IMR-90 (cell line): Measurements from ENCODE around the gene CAMK2G. TPM values are rescaled to one million over a fixed set of nuclear protein-coding genes. Genes with fewer than 3 reads are reported as not detected.

ENCODE experiments used
- ATAC-seq: fragments of 200-7000 bp; cut with Tn5 transposase; 2 replicates; pipeline ENCODE4 v1.9.1; 2020; ENCODE audit warnings: low read depth, mild to moderate bottlenecking, moderate library complexity
- BruUV-seq: library from RNA; stranded (reverse); fragments of 400-500 nt; replicated peaks from 2 replicates; lab custom pipeline; 2021; lab: Mats Ljungman, UMichigan
- CTCF ChIA-PET: fragments of 300-600 bp; formaldehyde crosslinking; extraction: SDS; loops from one replicate; lab custom pipeline; 2021; ENCODE audit warnings: antibody characterized with exemption; lab: Yijun Ruan, JAX
- POLR2A ChIA-PET: fragments of 300-600 bp; sonication (Branson Sonifier 250); formaldehyde crosslinking; loops from one replicate; lab custom pipeline; 2022; ENCODE audit warnings: antibody characterized with exemption; ENCODE audit not compliant: unreplicated experiment; lab: Charles Lee
- DNase-seq: peaks from one replicate; pipeline ENCODE4 v3.0.0; 2013
- H2AFZ ChIP-seq: replicated peaks from 2 replicates; pipeline ENCODE3; 2013; ENCODE audit warnings: low read length, mild to moderate bottlenecking; ENCODE audit not compliant: poor library complexity
- H2AK5ac ChIP-seq: 2 replicates; pipeline ENCODE4 v1.6.1; 2013; ENCODE audit warnings: low read depth, low read length, inconsistent platforms
- H2AK9ac ChIP-seq: replicated peaks from 2 replicates; pipeline ENCODE3; 2013; ENCODE audit warnings: mild to moderate bottlenecking, low read depth, low read length, moderate library complexity; ENCODE audit not compliant: poor library complexity
- H2BK120ac ChIP-seq: 2 replicates; pipeline ENCODE4 v1.6.1; 2013; ENCODE audit warnings: low read depth, low read length, inconsistent platforms
- H2BK15ac ChIP-seq: 3 replicates; pipeline ENCODE4 v1.6.1; 2013; ENCODE audit warnings: low read depth, low read length, inconsistent platforms
- H2BK20ac ChIP-seq: 2 replicates; pipeline ENCODE4 v1.6.1; 2013; ENCODE audit warnings: low read depth, mild to moderate bottlenecking, inconsistent platforms, low read length, moderate library complexity
- H2BK5ac ChIP-seq: 2 replicates; pipeline ENCODE4 v1.6.1; 2013; ENCODE audit warnings: mild to moderate bottlenecking, low read depth, low read length, inconsistent platforms; ENCODE audit not compliant: poor library complexity, severe bottlenecking
- H3K14ac ChIP-seq: replicated peaks from 2 replicates; pipeline ENCODE4 v1.6.1; 2013; ENCODE audit warnings: low read depth, low read length, inconsistent platforms
- H3K18ac ChIP-seq: 2 replicates; pipeline ENCODE4 v1.6.1; 2013; ENCODE audit warnings: low read depth, low read length, control low read depth
- H3K23ac ChIP-seq: 2 replicates; pipeline ENCODE4 v1.6.1; 2013; ENCODE audit warnings: low read depth, low read length, inconsistent platforms
- H3K27ac ChIP-seq: 2 replicates; pipeline ENCODE4 v1.5.1; 2013; ENCODE audit warnings: mild to moderate bottlenecking, control low read depth, low read length; ENCODE audit not compliant: insufficient read depth
- H3K27me3 ChIP-seq: 2 replicates; pipeline ENCODE4 v1.6.1; 2013; ENCODE audit warnings: low read length; ENCODE audit not compliant: control insufficient read depth, insufficient read depth
- H3K36me3 ChIP-seq: 2 replicates; pipeline ENCODE4 v1.6.1; 2013; ENCODE audit warnings: low read length, mixed read lengths; ENCODE audit not compliant: control insufficient read depth, insufficient read depth
- H3K4ac ChIP-seq: 2 replicates; pipeline ENCODE4 v1.6.1; 2013; ENCODE audit warnings: low read depth, low read length, inconsistent platforms
- H3K4me1 ChIP-seq: 2 replicates; pipeline ENCODE4 v1.6.1; 2013; ENCODE audit warnings: low read length, mixed read lengths; ENCODE audit not compliant: control insufficient read depth, insufficient read depth
- H3K4me2 ChIP-seq: 2 replicates; pipeline ENCODE4 v1.6.1; 2013; ENCODE audit warnings: low read depth, mild to moderate bottlenecking, control low read depth, low read length, moderate library complexity
- H3K4me3 ChIP-seq: 2 replicates; pipeline ENCODE4 v1.5.1; 2013; ENCODE audit warnings: low read depth, mild to moderate bottlenecking, control low read depth, low read length, moderate library complexity; ENCODE audit not compliant: insufficient read depth
- H3K56ac ChIP-seq: 2 replicates; pipeline ENCODE4 v1.6.1; 2013; ENCODE audit warnings: low read length, inconsistent platforms; ENCODE audit not compliant: insufficient read depth; ENCODE audit errors: extremely low read depth
- H3K79me1 ChIP-seq, 2 experiments: 2 replicates each; pipeline ENCODE4 v1.6.1; 2013; ENCODE audit warnings: low read length in 2 of 2, inconsistent platforms in 1 of 2, low read depth in 1 of 2
- H3K9ac ChIP-seq: 2 replicates; pipeline ENCODE4 v1.6.1; 2013; ENCODE audit warnings: low read depth, low read length, control low read depth
- H3K9me1 ChIP-seq: 2 replicates; pipeline ENCODE4 v1.6.1; 2013; ENCODE audit warnings: low read length, inconsistent platforms; ENCODE audit not compliant: insufficient read depth
- H3K9me3 ChIP-seq: 2 replicates; pipeline ENCODE4 v1.6.1; 2013; ENCODE audit warnings: low read length; ENCODE audit not compliant: control insufficient read depth, insufficient read depth
- H4K20me1 ChIP-seq: 2 replicates; pipeline ENCODE4 v1.6.1; 2013; ENCODE audit warnings: low read length, inconsistent platforms; ENCODE audit not compliant: insufficient read depth
- H4K5ac ChIP-seq: 2 replicates; pipeline ENCODE4 v1.6.1; 2013; ENCODE audit warnings: mild to moderate bottlenecking, low read depth, low read length, control low read depth
- H4K8ac ChIP-seq, 2 experiments: 2 replicates each; pipeline ENCODE4 v1.6.1; 2013; ENCODE audit warnings: low read depth in 2 of 2, low read length in 2 of 2, control low read depth in 1 of 2, inconsistent platforms in 1 of 2
- H4K91ac ChIP-seq: 2 replicates; pipeline ENCODE4 v1.6.1; 2013; ENCODE audit warnings: low read depth, low read length, inconsistent platforms; ENCODE audit not compliant: insufficient read depth
- FOS ChIP-seq: fragments of 150-350 bp; IDR thresholded peaks from 2 replicates; pipeline ENCODE4 v1.6.1; 2016; ENCODE audit warnings: low read depth, low read length
- RAD21 ChIP-seq: IDR thresholded peaks from 2 replicates; pipeline ENCODE4 v1.6.1; 2012; ENCODE audit warnings: low read length, improper control_type of control experiment
- WGBS, 2 experiments: methylation state at CpG; one replicate each; pipeline versions ENCODE4 v1.1.5 to v1.1.7; 2013; ENCODE audit warnings: missing lambda C conversion rate in 2 of 2; ENCODE audit not compliant: insufficient read length in 1 of 2; ENCODE audit errors: extremely low coverage in 2 of 2; 5-methylcytosine and 5-hydroxymethylcytosine counted together
- dilution Hi-C: fragments of 300-500 bp; cut with HindIII; formaldehyde crosslinking; loops from one replicate; pipeline ENCODE4 v1.14.3; 2018; ENCODE audit warnings: low sequenced_read_pairs; ENCODE audit not compliant: unreplicated experiment
- in situ Hi-C: fragments of 300-500 bp; cut with MboI; formaldehyde crosslinking; loops from 3 replicates; pipeline ENCODE4 v1.14.3; 2019; ENCODE audit warnings: low sequenced_read_pairs, inconsistent platforms, mixed read lengths
- intact Hi-C: fragments of 100-400 bp; cut with micrococcal nuclease; formaldehyde crosslinking; loops from 2 replicates; pipeline ENCODE4 v1.10.0; 2022
- polyA plus RNA-seq, 3 experiments: library from polyadenylated mRNA; depleted of rRNA; stranded (reverse); fragments of >200 nt; gene quantifications; 2 replicates each; pipeline ENCODE4 v1.2.3, GENCODE V29; 2012; ENCODE audit warnings: low replicate concordance in 1 of 3
- total RNA-seq: library from RNA; depleted of rRNA; stranded (reverse); fragments of >200 nt; gene quantifications from 2 replicates; pipeline ENCODE4 v1.2.3, GENCODE V29; 2012

Gene CAMK2G
- total and polyA plus RNA-seq, 2 of the 4 experiments (the other 2 are of a cell fraction), result 20.4 to 25.4 TPM

DNA sequence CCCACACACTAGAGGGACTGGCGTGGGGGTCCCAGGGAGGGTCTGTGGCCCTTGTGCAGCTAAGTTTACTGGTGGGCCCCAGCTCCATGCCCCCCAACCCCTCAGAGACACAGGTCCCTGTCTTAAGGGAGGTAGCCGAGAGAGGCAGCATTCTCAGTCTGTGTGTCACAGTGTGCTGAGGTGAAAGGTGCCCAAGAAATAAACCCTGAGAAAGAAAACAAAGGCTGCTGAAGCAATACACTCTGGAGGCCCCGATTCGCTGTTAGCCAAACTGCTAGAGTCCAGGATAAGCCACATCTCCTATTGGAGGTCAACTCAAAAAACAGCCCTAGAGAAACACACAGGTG lies 34.3 kb downstream of the CAMK2G start:
- ATAC-seq, result no peak
- Histone ChIP-seq H3K79me1 (peaks cover 0 to 14% of the 10 kb centered on the region in 2 experiments; a peak in 3 of 4 replicates), H4K91ac (no peak overlapping the region), H3K9me3 (no peaks in the 10 kb centered on the region), H3K18ac (no peak overlapping the region), H2BK20ac (no peak overlapping the region), H3K4me1 (peaks cover 15% of the 10 kb centered on the region), H2BK120ac (no peak overlapping the region), H4K8ac (no peak overlapping the region), H3K9me1 (peaks cover 23% of the 10 kb centered on the region; the same call in 1 of the 2 replicates), H3K4ac (no peak overlapping the region), H2AFZ (no peak overlapping the region), H3K4me2 (no peak overlapping the region), H2BK5ac (no peak overlapping the region), H2AK5ac (no peak overlapping the region), H4K20me1 (0 out of 2 replicates have a peak, but pooled peaks cover 3% of the 10 kb centered on the region), H3K27ac (no peak overlapping the region), H4K5ac (no peak overlapping the region), H3K27me3 (no peaks in the 10 kb centered on the region), H3K14ac (no peak overlapping the region), H3K23ac (no peak overlapping the region), H2AK9ac (no peak overlapping the region), H2BK15ac (no peak overlapping the region), H3K4me3 (no peak overlapping the region), H3K9ac (no peak overlapping the region), H3K56ac (no peak overlapping the region), H3K36me3 (peaks cover 29% of the 10 kb centered on the region; the same call in 1 of the 2 replicates)
- no TSS peak for BruUV-seq
- WGBS, 2 experiments, result no CpG with 5 or more reads among the region's 4 CpGs
- POLR2A ChIA-PET, result no interaction called here
- DNase-seq, result peak; percentile 24
- TF ChIP-seq FOS, result no peak
- no peak for TF ChIP-seq RAD21
- intact Hi-C loops (no loop called here), in situ Hi-C loops (no loop called here), dilution Hi-C loops (no loop called here)
- CTCF ChIA-PET, result no interaction called here
